IgD-negative memory B cell (primary cell): ENCODE measurements around the gene TECPR2. TPM values are rescaled to one million over a fixed set of nuclear protein-coding genes. Genes with fewer than 3 reads are reported as not detected.

ENCODE experiments used
- H3K27ac Mint-ChIP-seq, 3 donors: one replicate each; pipeline ENCODE4 v1.8.0; 2020 to 2022; ENCODE audit warnings: mild to moderate bottlenecking in 3 of 3, mixed read lengths in 3 of 3, moderate library complexity in 1 of 3
- H3K27me3 Mint-ChIP-seq: one replicate; pipeline ENCODE4 v1.8.0; 2021; ENCODE audit warnings: mixed read lengths
- H3K36me3 Mint-ChIP-seq: one replicate; pipeline ENCODE4 v1.8.0; 2020; ENCODE audit warnings: mild to moderate bottlenecking, mixed read lengths
- H3K4me1 Mint-ChIP-seq, 3 donors: one replicate each; pipeline ENCODE4 v1.8.0; 2020 to 2022; ENCODE audit warnings: mixed read lengths in 3 of 3, mild to moderate bottlenecking in 1 of 3
- H3K4me3 Mint-ChIP-seq, 4 donors: one replicate each; pipeline ENCODE4 v1.8.0; 2020 to 2022; ENCODE audit warnings: mild to moderate bottlenecking in 4 of 4, mixed read lengths in 4 of 4, moderate library complexity in 3 of 4
- H3K9me3 Mint-ChIP-seq, 3 donors: one replicate each; pipeline ENCODE4 v1.8.0; 2020 to 2021; ENCODE audit warnings: mixed read lengths in 3 of 3, mild to moderate bottlenecking in 1 of 3
- polyA plus RNA-seq: library from polyadenylated mRNA; unstranded; fragments of 300-500 nt; fragmentation: Illumina TruSeq; gene quantifications from one replicate; pipeline ENCODE4 v1.2.3, GENCODE V29; 2021

TECPR2 gene
- polyA plus RNA-seq, 1 donor from 2014 or later: 3.2 TPM

GRCh38 chr14:102493585-102493984, 130.8 kb downstream of the TECPR2 start:
- Mint-ChIP-seq H3K4me1 (no peaks in the 10 kb centered on the region), H3K36me3 (no peaks in the 10 kb centered on the region), H3K27ac (no peak overlapping the region), H3K4me3 (no peak overlapping the region), H3K27me3 (no peaks in the 10 kb centered on the region), H3K9me3 (no peaks in the 10 kb centered on the region)

GRCh38 chr14:102495491-102496330, 133.0 kb downstream of the TECPR2 start:
- H3K27ac Mint-ChIP-seq: no peak overlapping the region
- no peaks in the 10 kb centered on the region for H3K4me1 Mint-ChIP-seq
- no peaks in the 10 kb centered on the region for H3K27me3 Mint-ChIP-seq
- no peak overlapping the region for H3K4me3 Mint-ChIP-seq
- H3K36me3 Mint-ChIP-seq: peaks cover 1% of the 10 kb centered on the region
- no peaks in the 10 kb centered on the region for H3K9me3 Mint-ChIP-seq

GRCh38 chr14:102496331-102496691, 133.6 kb downstream of the TECPR2 start:
- Mint-ChIP-seq H3K27me3 (no peaks in the 10 kb centered on the region), H3K9me3 (no peaks in the 10 kb centered on the region), H3K36me3 (peaks cover 1% of the 10 kb centered on the region), H3K4me1 (no peaks in the 10 kb centered on the region), H3K27ac (no peak overlapping the region), H3K4me3 (no peak overlapping the region)

- peaks cover 1% of the 10 kb centered on the region for H3K36me3 Mint-ChIP-seq
- H3K4me1 Mint-ChIP-seq: no peaks in the 10 kb centered on the region
- no peak overlapping the region for H3K4me3 Mint-ChIP-seq
- H3K27me3 Mint-ChIP-seq: no peaks in the 10 kb centered on the region
- H3K27ac Mint-ChIP-seq: peak overlapping the region in 1 of 3 donors; percentile 50
- no peaks in the 10 kb centered on the region for H3K9me3 Mint-ChIP-seq
These were observed 134.4 kb downstream of the TECPR2 start for GRCh38 chr14:102496958-102497744.

- no peak overlapping the region for H3K27ac Mint-ChIP-seq
- no peaks in the 10 kb centered on the region for H3K4me1 Mint-ChIP-seq
- no peaks in the 10 kb centered on the region for H3K27me3 Mint-ChIP-seq
- peaks cover 1% of the 10 kb centered on the region for H3K36me3 Mint-ChIP-seq
- H3K9me3 Mint-ChIP-seq: no peaks in the 10 kb centered on the region
- H3K4me3 Mint-ChIP-seq: no peak overlapping the region
These were observed 135.4 kb downstream of the TECPR2 start for GRCh38 chr14:102497998-102498677.

GRCh38 chr14:102498678-102499265, 136.0 kb downstream of the TECPR2 start:
- Mint-ChIP-seq H3K36me3 (peaks cover 1% of the 10 kb centered on the region), H3K27ac (peak overlapping the region in 1 of 3 donors; percentile 31), H3K4me1 (no peaks in the 10 kb centered on the region), H3K27me3 (no peaks in the 10 kb centered on the region), H3K4me3 (no peak overlapping the region), H3K9me3 (no peaks in the 10 kb centered on the region)

GRCh38 chr14:102499401-102500157, 136.8 kb downstream of the TECPR2 start:
- Mint-ChIP-seq H3K9me3 (no peaks in the 10 kb centered on the region), H3K27me3 (no peaks in the 10 kb centered on the region), H3K4me1 (no peaks in the 10 kb centered on the region), H3K4me3 (no peak overlapping the region), H3K27ac (no peak overlapping the region), H3K36me3 (peaks cover 1% of the 10 kb centered on the region)

GRCh38 chr14:102500158-102500662, 137.5 kb downstream of the TECPR2 start:
- no peak overlapping the region for H3K27ac Mint-ChIP-seq

GRCh38 chr14:102500713-102501112, 138.0 kb downstream of the TECPR2 start:
- no peak overlapping the region for H3K4me3 Mint-ChIP-seq
- H3K9me3 Mint-ChIP-seq: no peaks in the 10 kb centered on the region
- no peaks in the 10 kb centered on the region for H3K4me1 Mint-ChIP-seq
- peaks cover 1% of the 10 kb centered on the region for H3K36me3 Mint-ChIP-seq
- no peak overlapping the region for H3K27ac Mint-ChIP-seq
- no peaks in the 10 kb centered on the region for H3K27me3 Mint-ChIP-seq

More at GRCh38 chr14:102500158-102500662, 137.5 kb downstream of the TECPR2 start:
- Mint-ChIP-seq H3K4me3 (no peak overlapping the region), H3K4me1 (no peaks in the 10 kb centered on the region), H3K9me3 (no peaks in the 10 kb centered on the region), H3K36me3 (peaks cover 1% of the 10 kb centered on the region), H3K27me3 (no peaks in the 10 kb centered on the region)

GRCh38 chr14:102501751-102502315, 139.1 kb downstream of the TECPR2 start:
- H3K4me1 Mint-ChIP-seq: peaks cover 0 to 1% (median 0%) of the 10 kb centered on the region in 3 donors
- H3K27me3 Mint-ChIP-seq: no peaks in the 10 kb centered on the region
- H3K36me3 Mint-ChIP-seq: peaks cover 1% of the 10 kb centered on the region
- no peak overlapping the region for H3K4me3 Mint-ChIP-seq
- H3K27ac Mint-ChIP-seq: no peak overlapping the region
- no peaks in the 10 kb centered on the region for H3K9me3 Mint-ChIP-seq

- Mint-ChIP-seq H3K4me3 (no peak overlapping the region), H3K36me3 (peaks cover 1% of the 10 kb centered on the region), H3K27me3 (no peaks in the 10 kb centered on the region), H3K9me3 (no peaks in the 10 kb centered on the region), H3K27ac (no peak overlapping the region), H3K4me1 (peaks cover 0 to 1% (median 0%) of the 10 kb centered on the region in 3 donors)
These were observed 139.8 kb downstream of the TECPR2 start for GRCh38 chr14:102502571-102502970.

- Mint-ChIP-seq H3K9me3 (no peaks in the 10 kb centered on the region), H3K4me1 (peaks cover 0 to 1% (median 0%) of the 10 kb centered on the region in 3 donors), H3K4me3 (peak overlapping the region in 1 of 4 donors; percentile 38), H3K27ac (no peak overlapping the region), H3K36me3 (peaks cover 4% of the 10 kb centered on the region), H3K27me3 (no peaks in the 10 kb centered on the region)
These were observed 141.0 kb downstream of the TECPR2 start for GRCh38 chr14:102503641-102504327.

GRCh38 chr14:102504328-102504999, 141.7 kb downstream of the TECPR2 start:
- no peaks in the 10 kb centered on the region for H3K27me3 Mint-ChIP-seq
- peaks cover 2% of the 10 kb centered on the region for H3K36me3 Mint-ChIP-seq
- H3K4me3 Mint-ChIP-seq: no peak overlapping the region
- H3K27ac Mint-ChIP-seq: no peak overlapping the region
- peaks cover 0 to 1% (median 0%) of the 10 kb centered on the region in 3 donors for H3K4me1 Mint-ChIP-seq
- H3K9me3 Mint-ChIP-seq: no peaks in the 10 kb centered on the region
